Measurements from ENCODE around the gene PRDM16. TPM values are rescaled to one million over a fixed set of nuclear protein-coding genes. Genes with fewer than 3 reads are reported as not detected.

Gene PRDM16
- total and polyA plus RNA-seq, 2 experiments from 2014 or later = 0.14 to 0.16 TPM

DNA sequence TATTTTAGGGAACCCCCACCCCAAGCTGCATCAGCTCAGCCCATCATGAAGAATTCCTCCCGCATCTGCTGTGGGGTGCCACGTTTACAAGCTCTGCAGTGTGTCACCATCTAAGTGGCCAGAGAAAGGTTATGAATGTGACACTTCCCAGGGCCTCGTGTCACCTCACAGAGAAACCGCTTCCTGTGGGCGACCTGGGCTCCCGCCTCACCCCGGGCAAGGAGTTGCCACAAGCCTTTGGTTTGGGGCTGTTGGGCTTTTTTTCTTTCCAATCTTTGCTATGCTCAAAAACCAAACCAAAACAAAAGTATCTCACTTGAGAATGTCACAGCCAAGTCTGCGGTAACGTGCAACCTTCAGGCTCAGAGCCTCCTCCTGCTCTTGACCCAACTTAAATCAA, 303.3 kb downstream of the PRDM16 start:
- no peaks in the 10 kb centered on the region for H3K79me2 ChIP-seq (replicated peaks; ENCODE audit: insufficient read depth)
- no peak overlapping the region for H3K27ac Mint-ChIP-seq
- no peaks in the 10 kb centered on the region; the same call in 2 of the 3 replicates for H3K9me3 Mint-ChIP-seq
- no peaks in the 10 kb centered on the region for H3K27me3 Mint-ChIP-seq (ENCODE audit: insufficient read depth, low read depth, poor library complexity)
- no peak overlapping the region for H2AFZ ChIP-seq
- H3K36me3 ChIP-seq (ENCODE audit: insufficient read depth) = no peaks in the 10 kb centered on the region
- peaks cover 4% of the 10 kb centered on the region; the same call in 1 of the 2 replicates for H3K4me1 ChIP-seq (ENCODE audit: insufficient read depth)
- no peak overlapping the region for H3K4me2 ChIP-seq
- H3K4me3 Mint-ChIP-seq = no peak overlapping the region
- no peaks in the 10 kb centered on the region for H3F3A ChIP-seq (replicated peaks; ENCODE audit: low read depth)
- peaks cover 18% of the 10 kb centered on the region for H3K4me1 Mint-ChIP-seq
- no peaks in the 10 kb centered on the region for H3K9me2 ChIP-seq (ENCODE audit: insufficient read depth)
- H4K20me1 ChIP-seq (replicated peaks; ENCODE audit: insufficient read depth) = no peaks in the 10 kb centered on the region
- H3K36me3 Mint-ChIP-seq (ENCODE audit: low read depth) = no peaks in the 10 kb centered on the region
- TF ChIP-seq ZNF114 (CRISPR knock-in tag; IDR thresholded peaks at IDR 0.05) (no peak), ZNF331 (CRISPR knock-in tag; IDR thresholded peaks at IDR 0.05; ENCODE audit: low read depth) (no peak), JUNB (IDR thresholded peaks at IDR 0.05; ENCODE audit: unreplicated experiment) (no peak), EZH2phosphoT487 (IDR thresholded peaks at IDR 0.05; ENCODE audit: unreplicated experiment) (no peak), EZH2 (IDR thresholded peaks at IDR 0.05; ENCODE audit: low read depth, unreplicated experiment) (no peak), STAT1 (IDR thresholded peaks at IDR 0.05; ENCODE audit: unreplicated experiment) (no peak), NANOG (IDR thresholded peaks at IDR 0.05; ENCODE audit: borderline replicate concordance) (no peak), CTCF (conservative IDR thresholded peaks at IDR 0.05; ENCODE audit: low read depth in 2 of 2) (no peak), CREB1 (CRISPR knock-in tag; IDR thresholded peaks at IDR 0.05; ENCODE audit: low read depth) (no peak), POLR2AphosphoS5 (IDR thresholded peaks at IDR 0.05; ENCODE audit: low read depth) (no peak)
- TF ChIP-seq, protein P1, sequence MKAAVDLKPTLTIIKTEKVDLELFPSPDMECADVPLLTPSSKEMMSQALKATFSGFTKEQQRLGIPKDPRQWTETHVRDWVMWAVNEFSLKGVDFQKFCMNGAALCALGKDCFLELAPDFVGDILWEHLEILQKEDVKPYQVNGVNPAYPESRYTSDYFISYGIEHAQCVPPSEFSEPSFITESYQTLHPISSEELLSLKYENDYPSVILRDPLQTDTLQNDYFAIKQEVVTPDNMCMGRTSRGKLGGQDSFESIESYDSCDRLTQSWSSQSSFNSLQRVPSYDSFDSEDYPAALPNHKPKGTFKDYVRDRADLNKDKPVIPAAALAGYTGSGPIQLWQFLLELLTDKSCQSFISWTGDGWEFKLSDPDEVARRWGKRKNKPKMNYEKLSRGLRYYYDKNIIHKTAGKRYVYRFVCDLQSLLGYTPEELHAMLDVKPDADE (IDR thresholded peaks at IDR 0.05) = no peak
- TF ChIP-seq, protein P2, sequence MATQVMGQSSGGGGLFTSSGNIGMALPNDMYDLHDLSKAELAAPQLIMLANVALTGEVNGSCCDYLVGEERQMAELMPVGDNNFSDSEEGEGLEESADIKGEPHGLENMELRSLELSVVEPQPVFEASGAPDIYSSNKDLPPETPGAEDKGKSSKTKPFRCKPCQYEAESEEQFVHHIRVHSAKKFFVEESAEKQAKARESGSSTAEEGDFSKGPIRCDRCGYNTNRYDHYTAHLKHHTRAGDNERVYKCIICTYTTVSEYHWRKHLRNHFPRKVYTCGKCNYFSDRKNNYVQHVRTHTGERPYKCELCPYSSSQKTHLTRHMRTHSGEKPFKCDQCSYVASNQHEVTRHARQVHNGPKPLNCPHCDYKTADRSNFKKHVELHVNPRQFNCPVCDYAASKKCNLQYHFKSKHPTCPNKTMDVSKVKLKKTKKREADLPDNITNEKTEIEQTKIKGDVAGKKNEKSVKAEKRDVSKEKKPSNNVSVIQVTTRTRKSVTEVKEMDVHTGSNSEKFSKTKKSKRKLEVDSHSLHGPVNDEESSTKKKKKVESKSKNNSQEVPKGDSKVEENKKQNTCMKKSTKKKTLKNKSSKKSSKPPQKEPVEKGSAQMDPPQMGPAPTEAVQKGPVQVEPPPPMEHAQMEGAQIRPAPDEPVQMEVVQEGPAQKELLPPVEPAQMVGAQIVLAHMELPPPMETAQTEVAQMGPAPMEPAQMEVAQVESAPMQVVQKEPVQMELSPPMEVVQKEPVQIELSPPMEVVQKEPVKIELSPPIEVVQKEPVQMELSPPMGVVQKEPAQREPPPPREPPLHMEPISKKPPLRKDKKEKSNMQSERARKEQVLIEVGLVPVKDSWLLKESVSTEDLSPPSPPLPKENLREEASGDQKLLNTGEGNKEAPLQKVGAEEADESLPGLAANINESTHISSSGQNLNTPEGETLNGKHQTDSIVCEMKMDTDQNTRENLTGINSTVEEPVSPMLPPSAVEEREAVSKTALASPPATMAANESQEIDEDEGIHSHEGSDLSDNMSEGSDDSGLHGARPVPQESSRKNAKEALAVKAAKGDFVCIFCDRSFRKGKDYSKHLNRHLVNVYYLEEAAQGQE (IDR thresholded peaks at IDR 0.05; ENCODE audit: unreplicated experiment) = no peak
- H3K27me3 ChIP-seq (ENCODE audit: insufficient read depth) = no peaks in the 10 kb centered on the region
- no peak for ATAC-seq
- no peak overlapping the region for H3K27ac ChIP-seq (ENCODE audit: low read depth)
- DNase-seq (ENCODE audit: low spot score) = no peak
- no peak overlapping the region for H3K4me3 ChIP-seq

Data from GM23338 (cell line).